Loucy (cell line): ENCODE data around the gene MEOX1.

Experiments
- CTCF ChIP-seq: fragments of 200-600 bp; sonication (generic); conservative IDR thresholded peaks from 2 replicates; pipeline ENCODE4 v1.5.1; 2014; ENCODE audit warnings: mild to moderate bottlenecking, antibody characterized with exemption, low read length
- EZH2phosphoT487 ChIP-seq: fragments of 200-600 bp; IDR thresholded peaks from 2 replicates; pipeline ENCODE4 v1.6.1; 2018; ENCODE audit warnings: antibody characterized with exemption, mild to moderate bottlenecking, moderate library complexity, borderline replicate concordance

DNA sequence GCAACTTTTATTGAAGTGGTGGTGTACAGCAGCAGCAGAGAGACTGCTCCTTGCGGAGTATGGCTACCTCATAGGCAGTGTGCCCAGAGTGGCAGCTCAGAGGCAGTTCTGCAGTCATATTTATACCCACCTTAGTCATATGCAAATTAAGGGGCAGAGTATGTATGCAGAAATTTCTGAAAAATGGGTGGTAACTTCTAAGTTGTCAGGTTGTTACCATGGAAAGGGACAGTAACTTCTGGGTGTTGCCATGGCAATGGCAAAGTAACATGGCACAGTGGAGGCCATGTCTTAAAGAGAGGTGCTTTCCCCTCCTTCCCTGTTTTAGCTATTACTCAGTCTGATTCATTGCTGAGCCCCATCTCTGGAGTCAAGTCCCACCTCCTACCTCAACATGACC lies 53.4 kb downstream of the MEOX1 start:
- TF ChIP-seq CTCF (no peak), EZH2phosphoT487 (no peak)
